Endothelial cell of hepatic sinusoid (primary cell): ENCODE data around the gene FHIT.

Experiments used
- in situ Hi-C: cut with HindIII; loops from 2 replicates; pipeline ENCODE4 v1.10.0; 2017; ENCODE audit warnings: low sequenced_read_pairs

FHIT gene

DNA sequence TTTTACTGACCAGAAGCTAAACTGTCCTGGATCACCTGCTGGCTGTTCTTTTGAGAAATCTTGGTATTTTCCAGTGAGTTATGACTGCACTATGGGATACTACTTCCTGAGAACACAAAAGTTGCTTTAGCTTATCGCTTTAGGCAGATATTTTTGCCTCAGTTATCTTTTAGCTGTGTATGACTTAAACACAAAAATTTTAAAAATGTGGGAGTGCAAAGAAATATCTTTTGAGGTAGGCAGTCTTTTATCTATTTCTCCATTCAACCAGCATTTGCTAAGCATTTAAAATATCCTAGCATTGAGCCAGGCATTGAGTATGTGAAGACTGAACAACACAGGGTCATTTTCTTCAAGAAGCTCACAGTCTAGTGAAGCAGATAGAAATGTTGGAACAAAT lies 981.9 kb downstream of the FHIT start:
- in situ Hi-C loops: no loop called here

GRCh38 chr3:60268123-60268522 lies 983.1 kb downstream of the FHIT start:
- in situ Hi-C loops: no loop called here

DNA sequence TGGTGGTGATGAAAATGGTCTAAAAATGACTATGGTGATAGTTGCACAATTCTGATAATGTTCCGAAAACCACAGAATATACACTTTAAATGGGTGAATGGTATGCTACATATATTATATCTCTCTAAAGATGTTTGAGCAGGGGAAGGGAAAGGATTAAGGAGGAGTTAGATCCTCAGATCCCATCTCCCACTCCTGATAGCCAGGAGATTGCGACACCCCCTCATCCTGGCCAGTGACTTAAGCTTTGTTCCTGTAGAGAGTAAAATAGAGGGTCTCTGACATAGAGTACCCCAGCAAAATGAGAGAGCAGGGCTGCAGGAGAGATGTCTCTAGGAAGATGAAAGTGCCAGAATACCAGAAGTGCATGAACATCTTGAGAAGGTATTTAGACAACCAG lies 984.8 kb downstream of the FHIT start:
- in situ Hi-C loops: no loop called here

GRCh38 chr3:60263191-60263590 lies 988.1 kb downstream of the FHIT start:
- in situ Hi-C loops: no loop called here

DNA sequence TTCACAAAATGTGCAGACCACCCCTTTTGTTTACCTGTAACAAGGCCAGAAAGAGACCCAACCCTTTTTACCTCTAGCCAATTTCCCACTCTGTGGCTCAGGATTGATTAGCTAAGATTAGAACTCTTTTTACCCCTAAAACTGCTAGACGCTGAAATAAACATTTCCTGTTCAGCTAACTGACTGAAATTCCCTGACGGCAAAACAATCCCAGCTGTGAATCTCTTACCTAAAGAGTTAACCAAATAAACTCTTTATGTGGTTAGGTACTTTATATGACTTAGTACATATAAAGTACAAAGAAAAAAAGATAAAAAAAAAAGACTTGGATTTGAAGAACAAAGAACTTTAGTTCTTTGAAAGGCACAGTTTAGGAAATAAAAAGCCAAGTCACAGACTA lies 988.7 kb downstream of the FHIT start:
- in situ Hi-C loops: no loop called here

DNA sequence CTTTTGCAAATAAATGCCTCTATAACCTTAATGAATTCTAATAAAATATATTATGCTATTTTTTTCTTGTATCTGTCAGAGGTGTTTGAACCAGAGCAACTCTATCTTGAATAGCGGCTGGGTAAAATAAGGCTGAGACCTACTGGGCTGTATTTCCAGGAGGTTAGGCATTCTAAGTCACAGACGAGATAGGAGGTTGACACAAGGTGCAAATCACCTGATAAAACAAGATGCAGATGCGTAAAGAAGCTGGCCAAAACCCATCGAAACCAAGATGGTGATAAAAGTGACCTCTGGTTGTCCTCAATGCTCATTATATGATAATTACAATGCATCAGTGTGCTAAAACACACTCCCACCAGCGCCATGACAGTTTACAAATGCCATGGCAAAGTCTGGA lies 990.7 kb downstream of the FHIT start:
- in situ Hi-C loops: no loop called here

DNA sequence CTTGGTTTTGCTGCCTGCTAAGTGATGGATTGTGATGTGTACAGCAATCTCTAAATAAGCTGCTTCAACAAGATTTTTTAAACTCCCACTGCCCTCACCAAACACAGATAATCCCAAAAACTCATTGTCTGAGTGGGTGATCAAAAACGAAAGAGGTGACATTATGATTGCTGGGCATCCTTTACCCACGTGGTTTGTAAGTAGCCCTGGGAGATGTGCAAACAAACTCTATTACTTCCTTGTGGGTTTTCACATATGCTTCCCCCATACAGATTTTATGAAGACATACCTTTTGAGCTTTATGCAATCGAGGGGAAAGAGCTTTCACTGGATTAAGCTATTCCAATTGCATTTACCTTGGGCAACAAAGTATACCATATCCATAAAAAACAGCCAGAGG lies 1000.4 kb downstream of the FHIT start:
- in situ Hi-C loops: no loop called here

GRCh38 chr3:60250206-60250605 lies 1001.0 kb downstream of the FHIT start:
- in situ Hi-C loops: no loop called here

DNA sequence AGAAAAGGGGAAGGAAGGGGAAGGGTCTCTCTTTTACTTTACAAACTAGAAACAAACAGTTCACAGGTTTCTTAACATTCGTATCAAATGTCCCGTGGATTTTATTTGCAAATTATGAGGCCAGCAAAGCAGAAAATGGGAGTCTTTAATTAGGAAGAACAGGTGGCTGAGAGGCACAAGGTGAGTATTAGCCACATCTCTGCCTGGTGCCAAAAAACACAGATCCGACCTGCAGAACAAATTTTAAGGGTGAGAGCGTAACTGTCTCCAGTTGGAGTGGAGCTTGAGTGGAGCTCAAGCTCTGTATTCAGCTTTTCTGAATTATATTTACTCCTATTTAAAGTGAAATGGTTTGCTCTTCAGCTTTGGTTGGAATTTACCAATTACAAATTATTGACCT lies 1004.9 kb downstream of the FHIT start:
- in situ Hi-C loops: no loop called here

- in situ Hi-C loops: no loop called here
Measured at GRCh38 chr3:60243456-60243855, 1007.8 kb downstream of the FHIT start.

GRCh38 chr3:60240492-60240891 lies 1010.8 kb downstream of the FHIT start:
- in situ Hi-C loops: no loop called here

DNA sequence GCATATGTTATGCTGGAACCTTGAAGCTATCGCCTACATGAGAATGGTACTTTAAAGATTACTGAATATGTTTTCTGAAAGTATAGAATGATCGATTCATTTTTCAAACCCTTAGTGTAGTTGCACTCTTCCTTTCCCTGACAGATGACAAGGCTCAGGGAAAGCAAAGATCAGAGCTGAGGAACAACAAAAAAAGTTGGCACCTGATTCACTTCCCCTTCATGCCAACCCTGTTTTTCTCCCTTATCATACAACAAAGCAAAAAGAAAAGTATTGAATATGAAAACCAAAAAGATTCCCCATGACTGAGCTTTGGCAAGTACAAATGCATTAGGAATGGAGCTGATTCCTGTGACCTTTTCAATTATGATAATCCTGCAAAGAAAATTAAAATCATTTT lies 1012.7 kb downstream of the FHIT start:
- in situ Hi-C loops: no loop called here

GRCh38 chr3:60229502-60229901 lies 1021.8 kb downstream of the FHIT start:
- in situ Hi-C loops: loop anchor here (5.0 kb wide), 1 partner anchor 92 kb away; no protein-coding TSS in a partner anchor

DNA sequence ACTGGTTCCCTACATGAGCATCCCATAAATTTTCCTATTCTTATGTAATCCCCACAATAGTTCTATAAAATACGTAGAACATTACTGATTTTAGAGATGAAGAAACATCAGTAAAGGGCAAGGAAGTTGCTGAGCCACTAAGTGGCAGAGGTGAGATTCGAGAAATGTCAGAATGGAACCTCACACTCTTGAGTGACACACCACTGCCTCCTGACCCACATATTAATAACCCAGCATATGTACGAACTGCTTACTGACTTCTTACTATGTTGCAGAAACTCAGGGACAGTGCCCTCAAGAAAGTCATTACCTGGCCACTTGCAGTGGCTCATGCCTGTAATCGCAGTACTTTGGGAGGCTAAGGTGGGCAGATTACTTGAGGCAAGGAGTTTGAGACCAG lies 1022.4 kb downstream of the FHIT start:
- in situ Hi-C loops: loop anchor here (5.0 kb wide), 1 partner anchor 92 kb away; no protein-coding TSS in a partner anchor

GRCh38 chr3:60226912-60227311 lies 1024.3 kb downstream of the FHIT start:
- in situ Hi-C loops: loop anchor here (5.0 kb wide), 1 partner anchor 90 kb away; no protein-coding TSS in a partner anchor

DNA sequence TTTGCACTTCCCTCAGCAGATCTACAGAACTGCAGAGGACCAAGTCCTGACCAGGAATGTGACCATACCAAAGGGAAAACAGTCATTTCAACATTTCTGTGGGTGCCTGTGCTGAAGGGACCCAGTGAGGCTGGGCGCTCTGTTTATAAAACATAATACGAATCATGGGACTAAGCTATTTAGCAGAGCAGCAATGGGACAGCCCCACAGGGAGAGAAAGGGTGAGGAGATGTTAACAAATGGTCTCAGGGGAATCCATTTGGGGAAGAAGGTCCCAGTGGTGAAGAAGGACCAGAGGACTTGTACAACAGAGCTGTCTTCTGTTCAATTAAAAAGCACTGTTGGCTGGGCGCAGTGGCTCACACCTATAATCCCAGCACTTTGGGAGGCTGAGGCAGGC lies 1025.4 kb downstream of the FHIT start:
- in situ Hi-C loops: loop anchor here (5.0 kb wide), 1 partner anchor 89 kb away; no protein-coding TSS in a partner anchor

DNA sequence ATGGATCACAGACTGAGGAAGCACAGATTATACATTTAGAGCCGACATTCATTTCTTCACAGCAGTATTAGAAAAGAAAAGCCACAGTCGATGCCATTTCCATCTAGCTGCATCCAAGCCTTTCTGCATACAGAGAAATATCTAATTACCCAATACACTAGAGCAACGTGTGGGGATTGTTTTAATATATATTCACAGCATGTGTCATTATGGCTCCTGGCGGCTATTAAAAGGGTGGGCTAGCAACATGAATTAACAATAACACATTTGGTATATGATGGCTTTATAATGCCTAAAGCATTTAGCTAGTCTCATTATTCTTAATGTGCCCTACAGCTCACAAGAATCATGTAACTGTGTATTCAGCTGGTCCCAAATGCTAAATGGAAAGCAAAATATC lies 1030.5 kb downstream of the FHIT start:
- in situ Hi-C loops: no loop called here

DNA sequence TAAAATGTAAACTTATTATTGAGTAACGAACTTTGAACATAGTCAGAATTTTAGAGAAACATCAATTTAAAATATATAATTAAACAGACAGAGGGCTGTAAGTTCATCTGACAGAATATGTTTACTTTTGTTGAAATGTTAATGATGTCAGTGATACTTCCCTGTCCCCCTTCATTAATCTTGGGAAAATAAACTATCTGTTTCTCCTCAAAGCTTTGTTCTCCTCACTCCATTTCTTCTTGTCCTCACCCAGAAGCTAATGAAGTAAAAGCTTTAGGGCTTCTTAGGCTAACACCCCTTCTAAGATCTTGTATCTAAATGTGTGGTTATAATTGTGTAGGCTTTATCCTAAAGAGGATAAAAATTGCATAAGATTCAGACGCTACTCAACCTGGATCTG lies 1031.8 kb downstream of the FHIT start:
- in situ Hi-C loops: no loop called here

- in situ Hi-C loops: no loop called here
Measured at GRCh38 chr3:60217156-60217911, 1033.9 kb downstream of the FHIT start.

DNA sequence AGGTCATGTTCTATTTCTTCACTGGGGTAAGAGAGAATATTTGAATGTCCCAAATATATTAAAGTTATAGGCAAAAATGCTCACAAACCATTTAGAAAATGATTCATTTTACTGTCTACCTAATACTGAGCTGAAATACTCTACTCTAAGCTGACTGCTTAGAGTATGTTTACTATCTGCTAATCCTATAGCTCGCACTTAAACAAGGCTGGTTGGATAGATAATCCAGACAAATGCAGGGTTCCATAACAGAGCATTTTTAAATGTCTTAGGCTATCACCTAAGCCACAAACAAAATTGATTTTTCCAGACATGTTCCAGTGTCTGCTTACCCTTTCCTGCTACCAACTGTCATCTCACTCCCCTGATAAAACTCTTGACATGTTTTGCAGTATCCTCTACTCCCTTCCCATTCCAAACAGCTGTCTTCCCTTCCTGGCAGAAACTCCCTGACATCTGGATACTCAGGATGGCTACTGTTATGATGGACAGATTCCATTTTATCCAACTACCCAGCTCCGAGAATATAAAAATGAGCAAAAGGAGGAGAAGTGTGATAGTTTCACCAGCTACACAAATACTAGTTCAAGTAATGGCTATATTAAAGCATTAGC lies 1034.7 kb downstream of the FHIT start:
- in situ Hi-C loops: no loop called here

DNA sequence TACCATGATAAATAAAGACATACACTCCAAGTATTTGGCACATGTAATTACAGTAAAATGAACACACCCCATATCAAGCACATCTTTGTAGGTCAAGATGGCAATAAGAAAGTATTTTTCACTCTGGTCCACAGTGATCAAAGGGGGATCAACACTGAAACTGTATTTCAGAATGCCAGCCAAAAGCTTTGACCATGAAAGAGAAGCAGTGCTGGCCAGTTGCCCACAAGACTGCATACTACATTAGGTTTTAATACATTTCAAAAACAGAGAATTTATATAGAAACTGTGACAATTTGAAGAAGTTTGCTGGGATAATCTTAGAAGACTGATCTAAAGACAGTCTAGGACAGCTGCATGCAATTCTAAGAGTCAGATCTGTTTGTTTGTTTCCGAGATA lies 1035.3 kb downstream of the FHIT start:
- in situ Hi-C loops: no loop called here

- in situ Hi-C loops: no loop called here
Measured at GRCh38 chr3:60207905-60208304, 1043.3 kb downstream of the FHIT start.
